Endothelial cell of umbilical vein (primary cell): ENCODE results near the gene ESAM. TPM values are rescaled to one million over a fixed set of nuclear protein-coding genes. Genes with fewer than 3 reads are reported as not detected.

ENCODE experiments used
- BruUV-seq: library from RNA; stranded (reverse); fragments of 400-500 nt; replicated peaks from 2 replicates; lab custom pipeline; 2021; lab: Mats Ljungman, UMichigan
- CTCF ChIA-PET: fragments of 300-600, 350-600 bp; sonication (Branson Sonifier 250); formaldehyde crosslinking; loops from one replicate; lab custom pipeline; 2021; ENCODE audit warnings: antibody characterized with exemption, inconsistent platforms; lab: Charles Lee
- POLR2A ChIA-PET: fragments of 300-600, 350-600 bp; sonication (Branson Sonifier 250); formaldehyde crosslinking; loops from one replicate; lab custom pipeline; 2021; ENCODE audit warnings: antibody characterized with exemption, inconsistent platforms; lab: Charles Lee
- DNase-seq: peaks from one replicate; pipeline ENCODE4 v3.0.0-alpha.2; 2011; ENCODE audit warnings: low read depth, low spot score
- FAIRE-seq: peaks from 2 replicates; lab custom pipeline; 2011; peaks lifted over from hg19 to GRCh38; lab: Jason Lieb, UNC
- H2AFZ ChIP-seq: 2 replicates; pipeline ENCODE4 v1.6.0; 2012; ENCODE audit warnings: low read depth, low read length, control low read depth, inconsistent platforms
- H3K27ac ChIP-seq: 2 replicates; pipeline ENCODE4 v1.5.1; 2011; ENCODE audit warnings: low read depth, mild to moderate bottlenecking, control low read depth, low read length, moderate library complexity; ENCODE audit not compliant: insufficient read depth
- H3K27me3 ChIP-seq, 2 experiments: 2 replicates each; pipeline versions ENCODE4 v1.6.0 to v1.6.1; 2011; ENCODE audit warnings: low read length in 2 of 2, mixed read lengths in 1 of 2; ENCODE audit not compliant: control insufficient read depth in 2 of 2, insufficient read depth in 2 of 2
- H3K36me3 ChIP-seq, 2 experiments: 2 replicates in 1 of 2; 3 replicates in 1 of 2; pipeline ENCODE4 v1.5.1; 2011; ENCODE audit warnings: low read length in 2 of 2, mild to moderate bottlenecking in 1 of 2, moderate library complexity in 1 of 2; ENCODE audit not compliant: control insufficient read depth in 2 of 2, insufficient read depth in 2 of 2; ENCODE audit errors: extremely low read depth in 1 of 2
- H3K4me1 ChIP-seq: 3 replicates; pipeline ENCODE4 v1.5.1; 2011; ENCODE audit warnings: mild to moderate bottlenecking, low read length; ENCODE audit not compliant: control insufficient read depth, insufficient read depth; ENCODE audit errors: extremely low read depth
- H3K4me2 ChIP-seq: 2 replicates; pipeline ENCODE4 v1.6.1; 2011; ENCODE audit warnings: low read length, control low read depth, mixed read lengths; ENCODE audit not compliant: insufficient read depth
- H3K4me3 ChIP-seq, 3 experiments: fragments of 200-600 bp in 1 of 3; sonication (generic), shearing (Covaris generic) in 1 of 3; replicated peaks in 1 of 3; 2 replicates each; pipeline ENCODE4 v1.5.1; 2011 to 2016; ENCODE audit warnings: control low read depth in 3 of 3, low read length in 3 of 3, mild to moderate bottlenecking in 2 of 3, inconsistent platforms in 1 of 3, low read depth in 1 of 3, moderate library complexity in 1 of 3; ENCODE audit not compliant: insufficient read depth in 1 of 3
- H3K79me2 ChIP-seq: 2 replicates; pipeline ENCODE4 v1.6.0; 2012; ENCODE audit warnings: low read length, inconsistent platforms; ENCODE audit not compliant: control insufficient read depth, insufficient read depth
- H3K9ac ChIP-seq: replicated peaks from 2 replicates; pipeline ENCODE3; 2011; ENCODE audit warnings: low read length, control low read depth; ENCODE audit not compliant: insufficient read depth; ENCODE audit errors: extremely low read depth
- H3K9me1 ChIP-seq: replicated peaks from 3 replicates; pipeline ENCODE4 v1.6.0; 2011; ENCODE audit warnings: mild to moderate bottlenecking, low read length; ENCODE audit not compliant: control insufficient read depth, insufficient read depth; ENCODE audit errors: extremely low read depth
- H3K9me3 ChIP-seq: replicated peaks from 2 replicates; pipeline ENCODE4 v1.5.1; 2012; ENCODE audit warnings: low read length, inconsistent platforms; ENCODE audit not compliant: control insufficient read depth, insufficient read depth
- H4K20me1 ChIP-seq: replicated peaks from 2 replicates; pipeline ENCODE3; 2011; ENCODE audit warnings: mild to moderate bottlenecking, low read length; ENCODE audit not compliant: control insufficient read depth, insufficient read depth; ENCODE audit errors: extremely low read depth
- EZH2 ChIP-seq: IDR thresholded peaks from 2 replicates; pipeline ENCODE4 v1.6.1; 2012; ENCODE audit warnings: borderline replicate concordance, low read depth, mild to moderate bottlenecking, moderate library complexity, low read length, inconsistent platforms; ENCODE audit not compliant: severe bottlenecking
- FOS ChIP-seq: IDR thresholded peaks from 2 replicates; pipeline ENCODE4 v1.6.1; 2011; ENCODE audit warnings: mild to moderate bottlenecking, low read length, moderate library complexity, borderline replicate concordance; ENCODE audit not compliant: insufficient read depth
- GATA2 ChIP-seq: IDR thresholded peaks from 2 replicates; pipeline ENCODE4 v1.7.0; 2011; ENCODE audit warnings: low read depth, mild to moderate bottlenecking, moderate library complexity, mixed read lengths, low read length; ENCODE audit not compliant: insufficient read length, insufficient read depth
- JUN ChIP-seq: IDR thresholded peaks from 2 replicates; pipeline ENCODE4 v1.6.1; 2011; ENCODE audit warnings: borderline replicate concordance, low read depth; ENCODE audit not compliant: insufficient read length, insufficient read depth
- MYC ChIP-seq: IDR thresholded peaks from one replicate; pipeline ENCODE4 v1.6.1; 2011; ENCODE audit warnings: mild to moderate bottlenecking, low read depth, low read length
- POLR2AphosphoS5 ChIP-seq: IDR thresholded peaks from 2 replicates; pipeline ENCODE4 v1.6.1; 2012; ENCODE audit warnings: low read depth, mild to moderate bottlenecking, control low read depth, low read length, moderate library complexity; ENCODE audit not compliant: insufficient read depth
- dilution Hi-C: fragments of 300-500 bp; cut with MboI; formaldehyde crosslinking; loops from one replicate; pipeline ENCODE4 v1.15.0; 2019; ENCODE audit warnings: low sequenced_read_pairs; ENCODE audit not compliant: extremely low pct_ligation_motif_present
- intact Hi-C: fragments of 100-400 bp; cut with micrococcal nuclease; formaldehyde crosslinking; loops from one replicate; pipeline ENCODE4 v1.10.0; 2022
- polyA plus RNA-seq, 4 experiments: library from polyadenylated mRNA; depleted of rRNA in 3 of 4; stranded (reverse) in 3 of 4; unstranded in 1 of 4; fragments of >200 nt; gene quantifications; 2 replicates each; pipeline versions ENCODE4 v1.2.1 to v1.2.3, GENCODE V29; 2011 to 2012; ENCODE audit warnings: missing spikeins in 1 of 4
- total RNA-seq: library from RNA; stranded (reverse); gene quantifications from 2 replicates; pipeline ENCODE4 v1.2.3, GENCODE V29; 2021

ESAM gene
- total and polyA plus RNA-seq, 2 donors (not counting 3 experiments of a cell fraction or from before 2014, with no cell fraction given) = 273 to 383 TPM

DNA sequence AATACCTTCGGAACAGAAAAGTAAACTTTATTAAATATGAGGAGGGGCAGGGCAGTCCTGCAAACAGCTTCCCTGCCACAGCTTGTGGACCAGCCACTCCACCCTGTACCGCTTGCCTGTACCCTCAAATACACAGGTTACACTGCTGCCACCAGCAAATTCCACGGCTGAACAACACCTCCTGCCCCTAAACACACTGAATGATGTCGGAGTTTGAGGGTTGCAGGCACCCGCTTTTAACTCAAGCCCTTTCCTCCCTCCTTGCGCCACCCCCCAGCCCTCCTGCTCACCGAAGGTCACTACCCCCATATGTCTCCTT is 14.0 kb downstream of the ESAM start:
- H3K79me2 ChIP-seq = no peaks in the 10 kb centered on the region
- no peak for DNase-seq
- TF ChIP-seq MYC = no peak
- no peak for TF ChIP-seq EZH2
- TF ChIP-seq FOS = no peak
- no peak for TF ChIP-seq POLR2AphosphoS5
- TF ChIP-seq GATA2 = no peak
- TF ChIP-seq JUN = no peak
- H3K9me1 ChIP-seq = no peaks in the 10 kb centered on the region
- H3K27me3 ChIP-seq = no peaks in the 10 kb centered on the region
- FAIRE-seq = no peak
- H3K4me1 ChIP-seq = peaks cover 41% of the 10 kb centered on the region
- H3K36me3 ChIP-seq = peaks cover 3 to 5% of the 10 kb centered on the region in 2 experiments
- H4K20me1 ChIP-seq = no peaks in the 10 kb centered on the region
- intact Hi-C loops (loop anchor here (1.0 kb wide), 1 partner anchor 11 kb away; no protein-coding TSS in a partner anchor), dilution Hi-C loops (no loop called here)
- H3K9ac ChIP-seq = no peak overlapping the region
- H3K4me2 ChIP-seq = peak overlapping the region; percentile 15
- ChIA-PET POLR2A (interaction anchor here (1.1 to 5.0 kb wide), 2 partner anchors 11 to 78 kb away, joined by 3 to 67 read pairs; no protein-coding TSS in a partner anchor), CTCF (interaction anchor here (0.9 to 16.9 kb wide), 10 partner anchors 8 to 118 kb away, joined by 3 to 301 read pairs (median 6); partner anchors contain the start of genes ESAM, NRGN, SIAE and SPA17)
- BruUV-seq = no TSS peak
- peak overlapping the region; percentile 70 for H3K27ac ChIP-seq
- no peak overlapping the region for H2AFZ ChIP-seq
- H3K9me3 ChIP-seq = no peaks in the 10 kb centered on the region
- no peak overlapping the region for H3K4me3 ChIP-seq
